IPS-15b (cell line): ENCODE results near the gene ZAP70.

Experiments
- H3K27me3 ChIP-seq: one replicate; pipeline ENCODE4 v1.6.1; 2013; ENCODE audit warnings: low read length; ENCODE audit not compliant: control insufficient read depth, insufficient read depth
- H3K36me3 ChIP-seq: one replicate; pipeline ENCODE4 v1.6.1; 2013; ENCODE audit warnings: low read length; ENCODE audit not compliant: control insufficient read depth, insufficient read depth
- H3K4me1 ChIP-seq: one replicate; pipeline ENCODE4 v1.6.1; 2013; ENCODE audit warnings: mild to moderate bottlenecking, low read length; ENCODE audit not compliant: control insufficient read depth, insufficient read depth
- H3K4me3 ChIP-seq: one replicate; pipeline ENCODE4 v1.5.1; 2013; ENCODE audit warnings: low read depth, low read length
- H3K9ac ChIP-seq: one replicate; pipeline ENCODE4 v1.6.1; 2013; ENCODE audit warnings: low read depth, mild to moderate bottlenecking, low read length
- H3K9me3 ChIP-seq: one replicate; pipeline ENCODE4 v1.6.1; 2013; ENCODE audit warnings: mild to moderate bottlenecking, low read length; ENCODE audit not compliant: control insufficient read depth, insufficient read depth

Gene ZAP70

GRCh38 chr2:97712693-97713295, 582 bp upstream of the ZAP70 start:
- no peaks in the 10 kb centered on the region for H3K36me3 ChIP-seq
- no peak overlapping the region for H3K4me3 ChIP-seq
- H3K9me3 ChIP-seq, result no peaks in the 10 kb centered on the region
- peaks cover 2% of the 10 kb centered on the region for H3K4me1 ChIP-seq
- no peaks in the 10 kb centered on the region for H3K27me3 ChIP-seq
- H3K9ac ChIP-seq, result no peak overlapping the region

GRCh38 chr2:97714084-97714949, 941 bp downstream of the ZAP70 start:
- H3K9ac ChIP-seq, result no peak overlapping the region
- H3K4me1 ChIP-seq, result peaks cover 2% of the 10 kb centered on the region
- H3K36me3 ChIP-seq, result no peaks in the 10 kb centered on the region
- H3K4me3 ChIP-seq, result no peak overlapping the region
- no peaks in the 10 kb centered on the region for H3K9me3 ChIP-seq
- H3K27me3 ChIP-seq, result no peaks in the 10 kb centered on the region

GRCh38 chr2:97714950-97715652, 1.7 kb downstream of the ZAP70 start:
- Histone ChIP-seq H3K4me1 (peaks cover 6% of the 10 kb centered on the region), H3K4me3 (no peak overlapping the region), H3K9ac (no peak overlapping the region), H3K27me3 (no peaks in the 10 kb centered on the region), H3K9me3 (no peaks in the 10 kb centered on the region), H3K36me3 (no peaks in the 10 kb centered on the region)

- Histone ChIP-seq H3K4me3 (no peak overlapping the region), H3K9ac (no peak overlapping the region), H3K4me1 (peaks cover 9% of the 10 kb centered on the region), H3K27me3 (no peaks in the 10 kb centered on the region), H3K9me3 (no peaks in the 10 kb centered on the region), H3K36me3 (no peaks in the 10 kb centered on the region)
Observed at GRCh38 chr2:97715951-97716694, 2.7 kb downstream of the ZAP70 start.

GRCh38 chr2:97716695-97717612, 3.6 kb downstream of the ZAP70 start:
- Histone ChIP-seq H3K4me1 (peaks cover 10% of the 10 kb centered on the region), H3K9ac (no peak overlapping the region), H3K9me3 (no peaks in the 10 kb centered on the region), H3K36me3 (no peaks in the 10 kb centered on the region), H3K4me3 (no peak overlapping the region), H3K27me3 (no peaks in the 10 kb centered on the region)

- Histone ChIP-seq H3K4me3 (no peak overlapping the region), H3K9me3 (no peaks in the 10 kb centered on the region), H3K9ac (no peak overlapping the region), H3K4me1 (peaks cover 10% of the 10 kb centered on the region), H3K27me3 (no peaks in the 10 kb centered on the region), H3K36me3 (no peaks in the 10 kb centered on the region)
Observed at GRCh38 chr2:97717613-97717995, 4.2 kb downstream of the ZAP70 start.

- Histone ChIP-seq H3K4me1 (peaks cover 10% of the 10 kb centered on the region), H3K27me3 (no peaks in the 10 kb centered on the region), H3K36me3 (no peaks in the 10 kb centered on the region), H3K9ac (no peak overlapping the region), H3K4me3 (no peak overlapping the region), H3K9me3 (no peaks in the 10 kb centered on the region)
Observed at GRCh38 chr2:97718051-97718882, 4.9 kb downstream of the ZAP70 start.

GRCh38 chr2:97718942-97719341, 5.6 kb downstream of the ZAP70 start:
- Histone ChIP-seq H3K9ac (no peak overlapping the region), H3K4me3 (no peak overlapping the region), H3K27me3 (no peaks in the 10 kb centered on the region), H3K4me1 (peaks cover 10% of the 10 kb centered on the region), H3K36me3 (no peaks in the 10 kb centered on the region), H3K9me3 (no peaks in the 10 kb centered on the region)

GRCh38 chr2:97719362-97720155, 6.2 kb downstream of the ZAP70 start:
- Histone ChIP-seq H3K4me1 (peaks cover 10% of the 10 kb centered on the region), H3K9ac (no peak overlapping the region), H3K27me3 (no peaks in the 10 kb centered on the region), H3K36me3 (no peaks in the 10 kb centered on the region), H3K9me3 (no peaks in the 10 kb centered on the region), H3K4me3 (no peak overlapping the region)

- Histone ChIP-seq H3K9ac (no peak overlapping the region), H3K36me3 (no peaks in the 10 kb centered on the region), H3K9me3 (no peaks in the 10 kb centered on the region), H3K4me1 (peaks cover 10% of the 10 kb centered on the region), H3K27me3 (no peaks in the 10 kb centered on the region), H3K4me3 (no peak overlapping the region)
Observed at GRCh38 chr2:97720746-97721145, 7.4 kb downstream of the ZAP70 start.
